ENCODE data around the gene ATP10B. TPM values are rescaled to one million over a fixed set of nuclear protein-coding genes. Genes with fewer than 3 reads are reported as not detected.
"Not testable (repeated sequence)": the region's sequence is repeated elsewhere in the genome, so short reads cannot be mapped to it uniquely, and the experiment has no call there.

The ATP10B gene
- total RNA-seq, 4 donors from 2014 or later, result 0.12 to 0.13 TPM; not detected in 2

- ATAC-seq (ENCODE audit: low FRiP score) (no peak), DNase-seq (ENCODE audit: low spot score) (no peak)
- no peak for TF ChIP-seq CTCF (IDR thresholded peaks at IDR 0.05)
These were observed 27.6 kb downstream of the ATP10B start for GRCh38 chr5:160824301-160825001.

- not testable (repeated sequence) for ATAC-seq (ENCODE audit: low FRiP score); DNase-seq (ENCODE audit: low spot score)
These were observed 39.0 kb downstream of the ATP10B start for GRCh38 chr5:160812996-160813395.

- DNase-seq (ENCODE audit: low spot score), result no peak
- no peak for TF ChIP-seq CTCF (IDR thresholded peaks at IDR 0.05)
- ATAC-seq (ENCODE audit: low FRiP score), result no peak
These were observed 46.6 kb downstream of the ATP10B start for GRCh38 chr5:160805376-160805775.

- no peak for DNase-seq (ENCODE audit: low spot score)
- no peak for ATAC-seq (ENCODE audit: low FRiP score)
- TF ChIP-seq CTCF (IDR thresholded peaks at IDR 0.05), result no peak
These were observed 49.4 kb downstream of the ATP10B start for GRCh38 chr5:160802592-160802991.

GRCh38 chr5:160800375-160801275 lies 51.4 kb downstream of the ATP10B start:
- ATAC-seq (ENCODE audit: low FRiP score) (no peak), DNase-seq (ENCODE audit: low spot score) (no peak)
- TF ChIP-seq CTCF (IDR thresholded peaks at IDR 0.05), result no peak

GRCh38 chr5:160799184-160799583 lies 52.8 kb downstream of the ATP10B start:
- TF ChIP-seq CTCF (IDR thresholded peaks at IDR 0.05), result no peak
- no peak for DNase-seq (ENCODE audit: low spot score)
- ATAC-seq (ENCODE audit: low FRiP score), result no peak

GRCh38 chr5:160797020-160797419 lies 55.0 kb downstream of the ATP10B start:
- DNase-seq (ENCODE audit: low spot score) (no peak), ATAC-seq (ENCODE audit: low FRiP score) (no peak)
- no peak for TF ChIP-seq CTCF (IDR thresholded peaks at IDR 0.05)

All from omental fat pad (tissue), 4 donors.